ENCODE measurements around the gene LDB1. TPM values are rescaled to one million over a fixed set of nuclear protein-coding genes. Genes with fewer than 3 reads are reported as not detected.

Gene LDB1
- total and polyA plus RNA-seq, 10 of the 15 experiments (the other 5 are each of a cell fraction or from before 2014, with no cell fraction given): 1.7 to 71.5 (median 36.9) TPM

DNA sequence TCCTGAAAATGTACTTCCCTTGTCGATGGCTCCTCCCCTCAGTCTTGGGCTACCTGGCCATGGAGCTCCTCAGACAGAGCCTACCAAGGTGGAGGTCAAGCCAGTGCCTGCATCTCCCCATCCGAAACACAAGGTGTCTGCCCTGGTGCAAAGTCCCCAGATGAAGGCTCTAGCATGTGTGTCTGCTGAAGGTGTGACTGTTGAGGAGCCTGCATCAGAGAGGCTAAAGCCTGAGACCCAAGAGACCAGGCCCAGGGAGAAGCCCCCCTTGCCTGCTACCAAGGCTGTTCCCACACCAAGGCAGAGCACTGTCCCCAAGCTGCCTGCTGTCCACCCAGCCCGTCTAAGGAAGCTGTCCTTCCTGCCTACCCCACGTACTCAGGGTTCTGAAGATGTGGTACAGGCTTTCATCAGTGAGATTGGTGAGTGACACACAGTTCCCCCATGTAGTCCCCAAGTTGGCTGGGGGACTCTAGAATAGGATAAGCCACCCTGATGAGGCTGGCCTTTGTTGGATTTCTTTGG, 21.5 kb upstream of the LDB1 start (continued):
- TF ChIP-seq, protein P1, sequence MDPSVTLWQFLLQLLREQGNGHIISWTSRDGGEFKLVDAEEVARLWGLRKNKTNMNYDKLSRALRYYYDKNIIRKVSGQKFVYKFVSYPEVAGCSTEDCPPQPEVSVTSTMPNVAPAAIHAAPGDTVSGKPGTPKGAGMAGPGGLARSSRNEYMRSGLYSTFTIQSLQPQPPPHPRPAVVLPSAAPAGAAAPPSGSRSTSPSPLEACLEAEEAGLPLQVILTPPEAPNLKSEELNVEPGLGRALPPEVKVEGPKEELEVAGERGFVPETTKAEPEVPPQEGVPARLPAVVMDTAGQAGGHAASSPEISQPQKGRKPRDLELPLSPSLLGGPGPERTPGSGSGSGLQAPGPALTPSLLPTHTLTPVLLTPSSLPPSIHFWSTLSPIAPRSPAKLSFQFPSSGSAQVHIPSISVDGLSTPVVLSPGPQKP (IDR thresholded peaks at IDR 0.05; ENCODE audit: low read depth, low read length): no peak
- no peak for TF ChIP-seq NBN (IDR thresholded peaks at IDR 0.05)
- TF ChIP-seq, protein P2, sequence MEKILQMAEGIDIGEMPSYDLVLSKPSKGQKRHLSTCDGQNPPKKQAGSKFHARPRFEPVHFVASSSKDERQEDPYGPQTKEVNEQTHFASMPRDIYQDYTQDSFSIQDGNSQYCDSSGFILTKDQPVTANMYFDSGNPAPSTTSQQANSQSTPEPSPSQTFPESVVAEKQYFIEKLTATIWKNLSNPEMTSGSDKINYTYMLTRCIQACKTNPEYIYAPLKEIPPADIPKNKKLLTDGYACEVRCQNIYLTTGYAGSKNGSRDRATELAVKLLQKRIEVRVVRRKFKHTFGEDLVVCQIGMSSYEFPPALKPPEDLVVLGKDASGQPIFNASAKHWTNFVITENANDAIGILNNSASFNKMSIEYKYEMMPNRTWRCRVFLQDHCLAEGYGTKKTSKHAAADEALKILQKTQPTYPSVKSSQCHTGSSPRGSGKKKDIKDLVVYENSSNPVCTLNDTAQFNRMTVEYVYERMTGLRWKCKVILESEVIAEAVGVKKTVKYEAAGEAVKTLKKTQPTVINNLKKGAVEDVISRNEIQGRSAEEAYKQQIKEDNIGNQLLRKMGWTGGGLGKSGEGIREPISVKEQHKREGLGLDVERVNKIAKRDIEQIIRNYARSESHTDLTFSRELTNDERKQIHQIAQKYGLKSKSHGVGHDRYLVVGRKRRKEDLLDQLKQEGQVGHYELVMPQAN (conservative IDR thresholded peaks at IDR 0.05): no peak
- no peak for TF ChIP-seq DPF2 (IDR thresholded peaks at IDR 0.05)
- no peak for TF ChIP-seq CBFB (IDR thresholded peaks at IDR 0.05; ENCODE audit: low read depth)
- TF ChIP-seq POLR2AphosphoS2 (IDR thresholded peaks at IDR 0.05; ENCODE audit: low read depth, low read length): no peak

DNA sequence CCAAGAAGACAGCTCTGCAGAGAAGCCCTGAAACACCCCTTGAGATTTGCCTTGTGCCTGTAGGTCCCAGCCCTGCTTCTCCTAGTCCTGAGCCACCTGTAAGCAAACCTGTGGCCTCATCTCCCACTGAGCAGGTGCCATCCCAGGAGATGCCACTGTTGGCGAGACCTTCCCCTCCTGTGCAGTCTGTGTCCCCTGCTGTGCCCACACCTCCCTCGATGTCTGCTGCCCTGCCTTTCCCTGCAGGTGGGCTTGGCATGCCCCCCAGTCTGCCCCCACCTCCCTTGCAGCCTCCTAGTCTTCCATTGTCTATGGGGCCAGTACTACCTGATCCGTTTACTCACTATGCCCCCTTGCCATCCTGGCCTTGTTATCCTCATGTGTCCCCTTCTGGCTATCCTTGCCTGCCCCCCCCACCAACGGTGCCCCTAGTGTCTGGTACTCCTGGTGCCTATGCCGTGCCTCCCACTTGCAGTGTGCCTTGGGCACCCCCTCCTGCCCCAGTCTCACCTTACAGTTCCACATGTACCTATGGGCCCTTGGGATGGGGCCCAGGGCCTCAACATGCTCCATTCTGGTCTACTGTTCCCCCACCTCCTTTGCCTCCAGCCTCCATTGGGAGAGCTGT, 20.9 kb upstream of the LDB1 start:
- Histone ChIP-seq H4K20me1 (ENCODE audit: control insufficient read depth, insufficient read depth) (no peaks in the 10 kb centered on the region; the same call in 1 of the 2 replicates), H3K36me3 (ENCODE audit: control insufficient read depth in 2 of 2, insufficient read depth in 2 of 2, low read length in 1 of 2) (peaks cover 51 to 54% of the 10 kb centered on the region in 2 experiments), H3K27ac (ENCODE audit: control insufficient read depth, insufficient read depth) (no peak overlapping the region), H3K9ac (ENCODE audit: control insufficient read depth, insufficient read depth, low read length) (no peak overlapping the region), H3K27me3 (replicated peaks in 1 of 2; ENCODE audit: control insufficient read depth in 2 of 2, insufficient read depth in 2 of 2, low read length in 1 of 2) (no peaks in the 10 kb centered on the region), H3K79me2 (ENCODE audit: control insufficient read depth, insufficient read depth, low read length) (peaks cover 30% of the 10 kb centered on the region), H3K4me2 (ENCODE audit: control insufficient read depth, insufficient read depth) (no peak overlapping the region), H3K4me3 (no peak overlapping the region), H3K4me1 (ENCODE audit: control insufficient read depth, insufficient read depth, low read length) (no peaks in the 10 kb centered on the region), H3K9me3 (replicated peaks; ENCODE audit: control insufficient read depth, insufficient read depth, low read length) (no peaks in the 10 kb centered on the region), H2AFZ (ENCODE audit: control insufficient read depth, low read depth, low read length) (no peak overlapping the region)
- in situ Hi-C loops (cut with MboI) (no loop called here), intact Hi-C loops (cut with micrococcal nuclease; ENCODE audit: unreplicated experiment) (no loop called here)
- CTCF ChIA-PET: interaction anchor here (0.6 kb wide), 1 partner anchor 209 kb away, joined by 3 read pairs; no protein-coding TSS in a partner anchor
- no peak; the same call in 2 of the 3 replicates for ATAC-seq
- no TSS peak for BruUV-seq (replicated peaks)
- POLR2A ChIA-PET: interaction anchor here (0.8 kb wide), 1 partner anchor 13 kb away, joined by 8 read pairs; no protein-coding TSS in a partner anchor
- no peak for DNase-seq (ENCODE audit: low read depth, low spot score)
- RAD21 ChIA-PET (ENCODE audit: unreplicated experiment): no interaction called here
- FAIRE-seq: no peak
- SMC1A ChIA-PET (ENCODE audit: uncharacterized antibody, unreplicated experiment): no interaction called here
- WGBS (ENCODE audit: insufficient coverage, insufficient replicate concordance, low lambda C conversion rate, missing lambda C conversion rate): 94% methylated on average over 5 of the region's 5 CpGs
- no peak for TF ChIP-seq BACH1 (IDR thresholded peaks at IDR 0.05; ENCODE audit: borderline replicate concordance)
- no peak for TF ChIP-seq MTA3 (IDR thresholded peaks at IDR 0.05; ENCODE audit: borderline replicate concordance, low read length)
- TF ChIP-seq POLR2AphosphoS5 (IDR thresholded peaks at IDR 0.05; ENCODE audit: low read length): no peak
- TF ChIP-seq, protein P3, sequence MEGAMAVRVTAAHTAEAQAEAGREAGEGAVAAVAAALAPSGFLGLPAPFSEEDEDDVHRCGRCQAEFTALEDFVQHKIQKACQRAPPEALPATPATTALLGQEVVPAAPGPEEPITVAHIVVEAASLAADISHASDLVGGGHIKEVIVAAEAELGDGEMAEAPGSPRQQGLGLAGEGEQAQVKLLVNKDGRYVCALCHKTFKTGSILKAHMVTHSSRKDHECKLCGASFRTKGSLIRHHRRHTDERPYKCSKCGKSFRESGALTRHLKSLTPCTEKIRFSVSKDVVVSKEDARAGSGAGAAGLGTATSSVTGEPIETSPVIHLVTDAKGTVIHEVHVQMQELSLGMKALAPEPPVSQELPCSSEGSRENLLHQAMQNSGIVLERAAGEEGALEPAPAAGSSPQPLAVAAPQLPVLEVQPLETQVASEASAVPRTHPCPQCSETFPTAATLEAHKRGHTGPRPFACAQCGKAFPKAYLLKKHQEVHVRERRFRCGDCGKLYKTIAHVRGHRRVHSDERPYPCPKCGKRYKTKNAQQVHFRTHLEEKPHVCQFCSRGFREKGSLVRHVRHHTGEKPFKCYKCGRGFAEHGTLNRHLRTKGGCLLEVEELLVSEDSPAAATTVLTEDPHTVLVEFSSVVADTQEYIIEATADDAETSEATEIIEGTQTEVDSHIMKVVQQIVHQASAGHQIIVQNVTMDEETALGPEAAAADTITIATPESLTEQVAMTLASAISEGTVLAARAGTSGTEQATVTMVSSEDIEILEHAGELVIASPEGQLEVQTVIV (IDR thresholded peaks at IDR 0.05; ENCODE audit: borderline replicate concordance, partially characterized antibody): no peak
- TF ChIP-seq, protein P4, sequence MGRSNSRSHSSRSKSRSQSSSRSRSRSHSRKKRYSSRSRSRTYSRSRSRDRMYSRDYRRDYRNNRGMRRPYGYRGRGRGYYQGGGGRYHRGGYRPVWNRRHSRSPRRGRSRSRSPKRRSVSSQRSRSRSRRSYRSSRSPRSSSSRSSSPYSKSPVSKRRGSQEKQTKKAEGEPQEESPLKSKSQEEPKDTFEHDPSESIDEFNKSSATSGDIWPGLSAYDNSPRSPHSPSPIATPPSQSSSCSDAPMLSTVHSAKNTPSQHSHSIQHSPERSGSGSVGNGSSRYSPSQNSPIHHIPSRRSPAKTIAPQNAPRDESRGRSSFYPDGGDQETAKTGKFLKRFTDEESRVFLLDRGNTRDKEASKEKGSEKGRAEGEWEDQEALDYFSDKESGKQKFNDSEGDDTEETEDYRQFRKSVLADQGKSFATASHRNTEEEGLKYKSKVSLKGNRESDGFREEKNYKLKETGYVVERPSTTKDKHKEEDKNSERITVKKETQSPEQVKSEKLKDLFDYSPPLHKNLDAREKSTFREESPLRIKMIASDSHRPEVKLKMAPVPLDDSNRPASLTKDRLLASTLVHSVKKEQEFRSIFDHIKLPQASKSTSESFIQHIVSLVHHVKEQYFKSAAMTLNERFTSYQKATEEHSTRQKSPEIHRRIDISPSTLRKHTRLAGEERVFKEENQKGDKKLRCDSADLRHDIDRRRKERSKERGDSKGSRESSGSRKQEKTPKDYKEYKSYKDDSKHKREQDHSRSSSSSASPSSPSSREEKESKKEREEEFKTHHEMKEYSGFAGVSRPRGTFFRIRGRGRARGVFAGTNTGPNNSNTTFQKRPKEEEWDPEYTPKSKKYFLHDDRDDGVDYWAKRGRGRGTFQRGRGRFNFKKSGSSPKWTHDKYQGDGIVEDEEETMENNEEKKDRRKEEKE (IDR thresholded peaks at IDR 0.05): no peak
- no peak for TF ChIP-seq FOXM1 (IDR thresholded peaks at IDR 0.05; ENCODE audit: low read depth, low read length)

Data from GM12878 (cell line).